Measurements from ENCODE around the gene MYRFL.

GRCh38 chr12:69986114-69986513, 161.1 kb downstream of the MYRFL start:
- TF ChIP-seq, protein P1, sequence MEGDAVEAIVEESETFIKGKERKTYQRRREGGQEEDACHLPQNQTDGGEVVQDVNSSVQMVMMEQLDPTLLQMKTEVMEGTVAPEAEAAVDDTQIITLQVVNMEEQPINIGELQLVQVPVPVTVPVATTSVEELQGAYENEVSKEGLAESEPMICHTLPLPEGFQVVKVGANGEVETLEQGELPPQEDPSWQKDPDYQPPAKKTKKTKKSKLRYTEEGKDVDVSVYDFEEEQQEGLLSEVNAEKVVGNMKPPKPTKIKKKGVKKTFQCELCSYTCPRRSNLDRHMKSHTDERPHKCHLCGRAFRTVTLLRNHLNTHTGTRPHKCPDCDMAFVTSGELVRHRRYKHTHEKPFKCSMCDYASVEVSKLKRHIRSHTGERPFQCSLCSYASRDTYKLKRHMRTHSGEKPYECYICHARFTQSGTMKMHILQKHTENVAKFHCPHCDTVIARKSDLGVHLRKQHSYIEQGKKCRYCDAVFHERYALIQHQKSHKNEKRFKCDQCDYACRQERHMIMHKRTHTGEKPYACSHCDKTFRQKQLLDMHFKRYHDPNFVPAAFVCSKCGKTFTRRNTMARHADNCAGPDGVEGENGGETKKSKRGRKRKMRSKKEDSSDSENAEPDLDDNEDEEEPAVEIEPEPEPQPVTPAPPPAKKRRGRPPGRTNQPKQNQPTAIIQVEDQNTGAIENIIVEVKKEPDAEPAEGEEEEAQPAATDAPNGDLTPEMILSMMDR (conservative IDR thresholded peaks at IDR 0.05; ENCODE audit: low read length): no peak
- no peak for TF ChIP-seq EZH2phosphoT487 (IDR thresholded peaks at IDR 0.05; ENCODE audit: borderline replicate concordance)
